ENCODE data around the gene YDJC.

The YDJC gene

GRCh38 chr22:21632931-21633330 lies 3.1 kb upstream of the YDJC start:
- no peak for TF ChIP-seq TARDBP (IDR thresholded peaks at IDR 0.05)
- CTCF ChIA-PET, result interaction anchor here (4.7 kb wide), 1 partner anchor 9 kb away, joined by 63 read pairs; the partner anchor contains the start of gene SDF2L1
- POLR2A ChIA-PET, result interaction anchor here (1.0 kb wide), 1 partner anchor 10 kb away, joined by 3 read pairs; no protein-coding TSS in a partner anchor
- no peak for DNase-seq (ENCODE audit: extremely low spot score)

GRCh38 chr22:21632237-21632895 lies 2.5 kb upstream of the YDJC start, which contains the start of gene CCDC116:
Gene CCDC116, plus strand, starts transcription at chr22:21632760. Its CDS starts 422 bp downstream, at chr22:21633182.
- CTCF ChIA-PET, result interaction anchor here (4.7 kb wide), 1 partner anchor 10 kb away, joined by 63 read pairs; the partner anchor contains the start of gene SDF2L1
- POLR2A ChIA-PET, result interaction anchor here (1.0 kb wide), 1 partner anchor 11 kb away, joined by 3 read pairs; no protein-coding TSS in a partner anchor

GRCh38 chr22:21631025-21631424 lies 1.2 kb upstream of the YDJC start:
- no peak for DNase-seq (ENCODE audit: extremely low spot score)
- POLR2A ChIA-PET, result interaction anchor here (1.0 to 4.6 kb wide), 2 partner anchors 11 to 21 kb away, joined by 3 to 76 read pairs; partner anchors contain the start of gene SDF2L1
- no peak for TF ChIP-seq FOXK2 (IDR thresholded peaks at IDR 0.05)
- no peak for TF ChIP-seq LEF1 (IDR thresholded peaks at IDR 0.05; ENCODE audit: borderline replicate concordance)
- no peak for TF ChIP-seq L3MBTL2 (conservative IDR thresholded peaks at IDR 0.05)
- no peak for TF ChIP-seq SUZ12 (IDR thresholded peaks at IDR 0.05)
- no peak for TF ChIP-seq FOXM1 (IDR thresholded peaks at IDR 0.05; ENCODE audit: borderline replicate concordance)
- TF ChIP-seq ELF4 (IDR thresholded peaks at IDR 0.05), result no peak
- no peak for TF ChIP-seq HDGF (IDR thresholded peaks at IDR 0.05; ENCODE audit: borderline replicate concordance)
- TF ChIP-seq SP1 (IDR thresholded peaks at IDR 0.05), result no peak
- TF ChIP-seq ARNT (IDR thresholded peaks at IDR 0.05), result no peak
- no peak for TF ChIP-seq CTBP1 (IDR thresholded peaks at IDR 0.05; ENCODE audit: borderline replicate concordance)
- CTCF ChIA-PET, result interaction anchor here (0.7 to 4.7 kb wide), 3 partner anchors 11 to 18 kb away, joined by 3 to 63 read pairs (median 6); partner anchors contain the start of gene SDF2L1

More at GRCh38 chr22:21632237-21632895, 2.5 kb upstream of the YDJC start, which contains the start of gene CCDC116:
- DNase-seq (ENCODE audit: extremely low spot score), result peak; percentile 61
- TF ChIP-seq BHLHE40 (IDR thresholded peaks at IDR 0.05; ENCODE audit: borderline replicate concordance), result no peak

- POLR2A ChIA-PET, result interaction anchor here (0.6 to 4.6 kb wide), 18 partner anchors 10 to 181 kb away, joined by 3 to 76 read pairs (median 4); partner anchors contain the start of genes PPIL2 and SDF2L1
- DNase-seq (ENCODE audit: extremely low spot score), result no peak
- TF ChIP-seq SUZ12 (IDR thresholded peaks at IDR 0.05) (no peak), ZNF384 (IDR thresholded peaks at IDR 0.05) (no peak), PKNOX1 (IDR thresholded peaks at IDR 0.05) (no peak), HDGF (IDR thresholded peaks at IDR 0.05; ENCODE audit: borderline replicate concordance) (no peak), TARDBP (IDR thresholded peaks at IDR 0.05) (no peak), ARNT (IDR thresholded peaks at IDR 0.05) (no peak), L3MBTL2 (conservative IDR thresholded peaks at IDR 0.05) (no peak; the same call in 1 of the 2 replicates), CTBP1 (IDR thresholded peaks at IDR 0.05; ENCODE audit: borderline replicate concordance) (no peak), SP1 (IDR thresholded peaks at IDR 0.05) (no peak), ELF4 (IDR thresholded peaks at IDR 0.05) (no peak), FOXA1 (IDR thresholded peaks at IDR 0.05) (no peak)
- CTCF ChIA-PET, result interaction anchor here (0.6 to 4.7 kb wide), 13 partner anchors 9 to 49 kb away, joined by 3 to 63 read pairs (median 6); partner anchors contain the start of gene SDF2L1
Observed at GRCh38 chr22:21628386-21629254, 1.2 kb downstream of the YDJC start.

- no peak for TF ChIP-seq PKNOX1 (IDR thresholded peaks at IDR 0.05)
- TF ChIP-seq ELF4 (IDR thresholded peaks at IDR 0.05), result no peak
- TF ChIP-seq HDGF (IDR thresholded peaks at IDR 0.05; ENCODE audit: borderline replicate concordance), result no peak
- TF ChIP-seq NFRKB (IDR thresholded peaks at IDR 0.05), result no peak
- TF ChIP-seq BHLHE40 (IDR thresholded peaks at IDR 0.05; ENCODE audit: borderline replicate concordance), result no peak
- TF ChIP-seq ARNT (IDR thresholded peaks at IDR 0.05), result no peak
- no peak for TF ChIP-seq LEF1 (IDR thresholded peaks at IDR 0.05; ENCODE audit: borderline replicate concordance)
- TF ChIP-seq ZNF384 (IDR thresholded peaks at IDR 0.05), result no peak
- no peak for TF ChIP-seq FOXA1 (IDR thresholded peaks at IDR 0.05)
- no peak for TF ChIP-seq L3MBTL2 (conservative IDR thresholded peaks at IDR 0.05)
- CTCF ChIA-PET, result interaction anchor here (0.6 to 3.0 kb wide), 4 partner anchors 14 to 58 kb away, joined by 3 to 15 read pairs (median 6); partner anchors contain the start of gene SDF2L1
- POLR2A ChIA-PET, result interaction anchor here (1.1 to 1.3 kb wide), 2 partner anchors 13 to 15 kb away, joined by 3 to 16 read pairs; partner anchors contain the start of gene SDF2L1
- DNase-seq (ENCODE audit: extremely low spot score), result no peak
Observed at GRCh38 chr22:21626735-21627469, 2.9 kb downstream of the YDJC start.

Measured in HEK293T (cell line).